Common myeloid progenitor, CD34-positive (primary cell): ENCODE measurements around the gene SRSF12.

Experiments used
- CTCF ChIA-PET: fragments of 350-600 bp; sonication (Branson Sonifier 250); formaldehyde crosslinking; loops from one replicate; lab custom pipeline; 2021; ENCODE audit warnings: antibody characterized with exemption; lab: Charles Lee
- POLR2A ChIA-PET: fragments of 350-600 bp; sonication (Branson Sonifier 250); formaldehyde crosslinking; loops from one replicate; lab custom pipeline; 2021; ENCODE audit warnings: antibody characterized with exemption; lab: Charles Lee
- DNase-seq, 3 donors: peaks; one replicate each; pipeline versions ENCODE4 v3.0.0 to v3.0.0-alpha.2; 2013
- H3K27ac ChIP-seq, 2 experiments: 1 replicate in 1 of 2; 2 replicates in 1 of 2; pipeline ENCODE4 v1.7.0; 2013; ENCODE audit warnings: inconsistent platforms in 2 of 2, low read length in 2 of 2, mild to moderate bottlenecking in 2 of 2, low read depth in 1 of 2, moderate library complexity in 1 of 2; ENCODE audit not compliant: severe bottlenecking in 2 of 2, insufficient read depth in 1 of 2, poor library complexity in 1 of 2
- H3K27me3 ChIP-seq, 5 experiments: replicated peaks in 2 of 5; 1 replicate in 3 of 5; 2 replicates in 2 of 5; pipeline versions ENCODE4 v1.6.1 to v1.7.0; 2013; ENCODE audit warnings: low read length in 4 of 5, mild to moderate bottlenecking in 2 of 5, moderate library complexity in 2 of 5, inconsistent platforms in 1 of 5; ENCODE audit not compliant: insufficient read depth in 5 of 5, control insufficient read depth in 4 of 5
- H3K36me3 ChIP-seq, 4 experiments: 1 replicate in 2 of 4; 2 replicates in 2 of 4; pipeline versions ENCODE4 v1.6.1 to v1.7.0; 2013; ENCODE audit warnings: low read length in 3 of 4, control low read depth in 1 of 4, mild to moderate bottlenecking in 1 of 4; ENCODE audit not compliant: control insufficient read depth in 4 of 4, insufficient read depth in 4 of 4
- H3K4me1 ChIP-seq, 4 experiments: 1 replicate in 3 of 4; 2 replicates in 1 of 4; pipeline versions ENCODE4 v1.6.1 to v1.7.1; 2013; ENCODE audit warnings: low read length in 3 of 4, mild to moderate bottlenecking in 3 of 4, control low read depth in 1 of 4, inconsistent platforms in 1 of 4, moderate library complexity in 1 of 4; ENCODE audit not compliant: control insufficient read depth in 4 of 4, insufficient read depth in 4 of 4; ENCODE audit errors: control extremely low read depth in 1 of 4
- H3K4me3 ChIP-seq, 7 experiments: 1 replicate in 4 of 7; 2 replicates in 3 of 7; pipeline versions ENCODE4 v1.5.1 to v1.7.0; 2013; ENCODE audit warnings: mild to moderate bottlenecking in 7 of 7, low read length in 6 of 7, moderate library complexity in 6 of 7, inconsistent platforms in 2 of 7, low read depth in 2 of 7, control low read depth in 1 of 7; ENCODE audit not compliant: insufficient read depth in 4 of 7, control insufficient read depth in 1 of 7; ENCODE audit errors: extremely low read depth in 1 of 7
- H3K9me3 ChIP-seq, 5 experiments: 1 replicate in 4 of 5; 2 replicates in 1 of 5; pipeline versions ENCODE4 v1.6.1 to v1.7.1; 2013; ENCODE audit warnings: low read length in 4 of 5, mild to moderate bottlenecking in 2 of 5, inconsistent platforms in 1 of 5, low read depth in 1 of 5, moderate library complexity in 1 of 5; ENCODE audit not compliant: control insufficient read depth in 4 of 5, insufficient read depth in 2 of 5; ENCODE audit errors: control extremely low read depth in 1 of 5
- WGBS: methylation state at CpG from one replicate; pipeline ENCODE4 v1.1.5; 2013; ENCODE audit not compliant: insufficient coverage; 5-methylcytosine and 5-hydroxymethylcytosine counted together

The SRSF12 gene

GRCh38 chr6:89057759-89058158 is 60.1 kb downstream of the SRSF12 start:
- WGBS: no CpG with 5 or more reads among the region's 2 CpGs
- no peak overlapping the region for H3K4me3 ChIP-seq
- H3K9me3 ChIP-seq: peaks cover 0 to 3% (median 0%) of the 10 kb centered on the region in 5 experiments
- DNase-seq: no peak
- POLR2A ChIA-PET: no interaction called here
- no peak overlapping the region for H3K27ac ChIP-seq
- H3K27me3 ChIP-seq: no peaks in the 10 kb centered on the region
- no peaks in the 10 kb centered on the region for H3K36me3 ChIP-seq
- CTCF ChIA-PET: no interaction called here
- H3K4me1 ChIP-seq: no peaks in the 10 kb centered on the region

DNA sequence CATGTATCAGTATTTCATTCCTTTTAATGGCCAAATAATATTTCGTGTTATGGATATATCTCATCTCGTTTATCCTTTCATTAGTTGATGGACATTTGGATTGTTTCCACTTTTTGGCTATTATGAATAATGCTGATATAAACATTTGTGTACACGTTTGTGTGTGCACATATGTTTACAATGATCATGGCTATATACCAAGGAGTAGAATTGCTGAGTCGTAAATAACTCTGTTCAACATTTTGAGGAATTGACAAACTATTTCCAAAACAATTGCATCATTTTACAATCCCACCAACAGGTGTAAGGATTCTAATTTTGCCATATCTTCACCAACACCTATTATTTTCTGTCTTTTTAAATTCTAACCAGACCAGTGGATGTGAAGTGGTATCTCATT is 63.7 kb downstream of the SRSF12 start:
- 100% methylated on average over 3 of the region's 4 CpGs for WGBS
- POLR2A ChIA-PET: no interaction called here
- Histone ChIP-seq H3K4me1 (peaks cover 9 to 19% (median 11%) of the 10 kb centered on the region in 4 experiments), H3K4me3 (no peak overlapping the region), H3K9me3 (peaks cover 0 to 3% (median 0%) of the 10 kb centered on the region in 5 experiments), H3K36me3 (no peaks in the 10 kb centered on the region), H3K27ac (no peak overlapping the region), H3K27me3 (no peaks in the 10 kb centered on the region)
- no peak for DNase-seq
- CTCF ChIA-PET: interaction anchor here (0.9 kb wide), 1 partner anchor 20 kb away, joined by 3 read pairs; no protein-coding TSS in a partner anchor

DNA sequence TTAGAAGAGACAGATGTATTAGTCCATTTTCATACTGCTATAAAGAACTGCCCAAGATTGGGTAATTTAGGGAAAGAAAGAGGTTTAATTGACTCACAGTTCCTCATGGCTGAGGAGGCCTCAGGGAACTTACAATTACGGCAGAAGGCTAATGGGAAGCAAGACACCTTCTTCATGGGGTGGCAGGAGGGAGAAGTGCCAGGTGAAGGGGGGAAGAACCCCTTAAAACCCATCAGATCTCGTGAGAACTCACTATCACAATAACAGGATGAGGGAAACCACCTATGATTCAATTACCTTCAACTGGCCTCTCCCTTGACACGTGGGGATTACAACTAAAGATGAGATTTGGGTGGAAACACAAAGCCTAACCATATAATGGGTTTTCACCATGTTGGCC is 66.2 kb downstream of the SRSF12 start:
- Histone ChIP-seq H3K4me3 (no peak overlapping the region), H3K9me3 (peaks cover 0 to 3% (median 0%) of the 10 kb centered on the region in 5 experiments), H3K36me3 (no peaks in the 10 kb centered on the region), H3K4me1 (peaks cover 9 to 26% (median 13%) of the 10 kb centered on the region in 4 experiments), H3K27me3 (no peaks in the 10 kb centered on the region), H3K27ac (no peak overlapping the region)
- DNase-seq: no peak
- CTCF ChIA-PET: interaction anchor here (1.7 kb wide), 1 partner anchor 19 kb away, joined by 5 read pairs; no protein-coding TSS in a partner anchor
- 90% methylated on average over 2 of the region's 3 CpGs for WGBS
- POLR2A ChIA-PET: no interaction called here

DNA sequence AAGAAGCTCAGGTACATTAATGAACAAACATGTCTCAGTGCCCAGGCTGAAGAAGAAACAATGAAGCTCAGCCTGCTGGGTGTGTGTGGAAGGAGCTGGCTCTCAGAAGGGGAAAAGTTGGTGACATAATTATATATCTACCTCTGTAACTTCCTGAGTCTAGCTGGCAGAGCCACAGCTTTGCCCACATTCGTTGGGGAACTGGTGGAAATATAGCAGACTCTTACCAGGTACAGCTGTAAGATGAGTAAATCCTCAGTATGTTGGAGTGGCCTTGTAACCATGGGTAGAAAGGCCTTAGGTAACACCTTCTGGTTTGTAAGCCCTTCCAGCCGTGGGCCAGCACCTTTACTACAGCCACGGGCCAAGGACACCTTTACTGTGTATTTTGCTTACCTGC is 67.2 kb downstream of the SRSF12 start:
- no peak overlapping the region for H3K4me3 ChIP-seq
- peaks cover 0 to 3% (median 0%) of the 10 kb centered on the region in 5 experiments for H3K9me3 ChIP-seq
- DNase-seq: peak in 2 of 3 donors; percentile 49 to 54
- H3K4me1 ChIP-seq: peaks cover 9 to 26% (median 13%) of the 10 kb centered on the region in 4 experiments
- CTCF ChIA-PET: interaction anchor here (0.8 to 1.6 kb wide), 4 partner anchors 15 to 28 kb away, joined by 3 read pairs; no protein-coding TSS in a partner anchor
- H3K36me3 ChIP-seq: no peaks in the 10 kb centered on the region
- H3K27me3 ChIP-seq: no peaks in the 10 kb centered on the region
- H3K27ac ChIP-seq: peak overlapping the region in 1 of 2 experiments; percentile 56
- POLR2A ChIA-PET: interaction anchor here (0.6 kb wide), 1 partner anchor 30 kb away, joined by 3 read pairs; the partner anchor contains the start of gene PNRC1
- WGBS: 0% methylated on average over 1 of the region's 3 CpGs

- DNase-seq: no peak
- no peaks in the 10 kb centered on the region for H3K36me3 ChIP-seq
- H3K4me1 ChIP-seq: peaks cover 12 to 30% (median 15%) of the 10 kb centered on the region in 4 experiments
- ChIA-PET POLR2A (no interaction called here), CTCF (interaction anchor here (0.8 to 1.6 kb wide), 3 partner anchors 17 to 28 kb away, joined by 3 read pairs; no protein-coding TSS in a partner anchor)
- 100% methylated on average over 2 of the region's 3 CpGs for WGBS
- H3K4me3 ChIP-seq: no peak overlapping the region
- H3K9me3 ChIP-seq: no peaks in the 10 kb centered on the region
- no peaks in the 10 kb centered on the region for H3K27me3 ChIP-seq
- H3K27ac ChIP-seq: no peak overlapping the region
These were observed 67.7 kb downstream of the SRSF12 start for GRCh38 chr6:89050155-89050554.

DNA sequence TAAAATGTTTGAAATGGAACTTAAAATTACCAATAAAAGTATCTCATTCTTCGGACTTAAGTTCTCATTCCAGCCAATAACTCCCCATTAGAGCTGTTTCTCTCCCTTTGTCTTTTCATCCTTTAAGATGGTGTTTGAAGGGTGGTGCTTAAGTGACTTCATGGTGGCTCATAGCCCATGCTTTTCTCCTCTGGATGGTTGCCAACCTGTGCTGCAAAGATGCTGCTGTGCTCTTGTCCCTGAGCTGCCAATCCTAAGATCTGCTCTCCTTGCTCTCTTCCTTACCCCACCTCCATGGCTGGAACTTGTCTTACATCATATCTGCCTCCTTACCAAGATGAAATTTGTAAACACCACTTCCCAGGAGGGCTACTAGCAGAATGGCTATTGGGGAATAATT is 68.9 kb downstream of the SRSF12 start:
- no peak overlapping the region for H3K4me3 ChIP-seq
- no peaks in the 10 kb centered on the region for H3K27me3 ChIP-seq
- H3K9me3 ChIP-seq: no peaks in the 10 kb centered on the region
- no CpG with 5 or more reads among the region's 1 CpG for WGBS
- peaks cover 20 to 38% (median 21%) of the 10 kb centered on the region in 4 experiments for H3K4me1 ChIP-seq
- CTCF ChIA-PET: no interaction called here
- H3K27ac ChIP-seq: no peak overlapping the region
- POLR2A ChIA-PET: no interaction called here
- H3K36me3 ChIP-seq: no peaks in the 10 kb centered on the region
- DNase-seq: no peak

DNA sequence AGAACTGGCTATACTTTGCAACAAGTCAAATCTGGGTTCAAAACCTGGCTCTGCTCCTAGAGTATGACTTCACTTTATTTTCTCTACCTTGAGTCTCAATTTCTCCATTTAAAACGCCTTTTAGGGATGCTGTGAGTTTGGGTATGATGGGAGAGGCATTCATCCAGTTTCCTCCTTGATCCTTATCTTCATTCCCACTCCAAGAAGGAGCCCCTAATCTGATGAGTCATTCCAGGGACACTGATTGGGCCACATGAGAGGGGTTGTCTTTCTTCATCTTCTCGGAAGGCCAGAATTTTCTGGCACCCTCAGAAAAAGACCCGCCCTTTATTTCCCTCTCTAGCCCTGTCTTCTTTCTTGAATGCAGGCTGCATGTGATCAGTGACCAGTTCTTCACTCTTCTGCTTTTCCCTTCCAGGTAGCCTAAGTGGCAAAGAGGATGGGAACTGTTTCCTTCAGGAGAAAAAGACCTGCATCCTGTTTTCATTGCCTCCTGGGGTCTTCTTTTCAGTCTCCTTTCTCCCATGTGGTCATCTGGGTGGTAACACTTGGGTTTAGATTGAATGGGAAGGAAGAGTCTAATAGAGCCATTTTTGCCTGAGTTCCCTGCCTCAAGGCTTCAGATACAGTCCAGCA is 69.5 kb downstream of the SRSF12 start:
- ChIA-PET CTCF (no interaction called here), POLR2A (no interaction called here)
- DNase-seq: no peak
- Histone ChIP-seq H3K27me3 (no peaks in the 10 kb centered on the region), H3K4me3 (no peak overlapping the region), H3K36me3 (no peaks in the 10 kb centered on the region), H3K27ac (no peak overlapping the region), H3K4me1 (peaks cover 20 to 38% (median 21%) of the 10 kb centered on the region in 4 experiments), H3K9me3 (no peaks in the 10 kb centered on the region)
- WGBS: 93% methylated on average over 2 of the region's 3 CpGs
